ENCODE results near the gene CKAP4. TPM values are rescaled to one million over a fixed set of nuclear protein-coding genes. Genes with fewer than 3 reads are reported as not detected.

The CKAP4 gene
- total and polyA plus RNA-seq, 7 donors, result 7.6 to 24.4 (median 14.7) TPM

DNA sequence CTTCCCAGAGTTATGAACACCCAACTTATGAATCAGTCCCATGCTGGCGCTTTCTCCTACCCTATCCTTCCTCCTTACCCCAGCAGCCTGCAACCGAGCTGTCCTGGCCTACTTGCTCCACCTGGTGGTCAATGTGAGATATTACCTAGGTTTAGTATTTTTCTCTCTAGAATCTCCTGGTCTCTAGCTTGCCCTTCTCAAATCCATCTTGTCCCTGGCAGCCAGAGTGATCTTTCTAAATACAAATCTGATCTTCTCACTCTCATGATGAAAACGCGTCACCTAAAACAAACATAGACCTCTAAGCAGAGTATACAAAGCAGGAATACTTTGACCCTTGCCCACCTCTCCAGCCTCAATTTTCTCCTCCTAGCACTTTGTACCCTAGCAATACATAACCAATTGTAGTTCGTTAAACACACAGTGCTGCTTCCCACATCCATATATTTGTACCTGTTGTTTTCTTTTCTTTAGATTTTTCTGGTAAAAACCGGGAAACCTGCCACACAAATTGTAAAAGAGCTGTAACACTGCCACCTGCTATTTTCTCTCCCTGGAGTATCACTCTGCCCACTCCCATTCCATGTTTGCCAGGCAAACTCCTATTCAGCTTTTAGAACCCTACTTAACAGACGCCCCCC lies 34.8 kb upstream of the CKAP4 start:
- intact Hi-C loops (cut with DNase I), result loop anchor here (1.0 to 10.0 kb wide), 3 partner anchors 55 to 858 kb away; no protein-coding TSS in a partner anchor
- peaks cover 4% of the 10 kb centered on the region for H3K4me1 ChIP-seq
- no peaks in the 10 kb centered on the region for H3K36me3 ChIP-seq (ENCODE audit: insufficient read depth in 1 of 2, low read depth in 1 of 2)
- ATAC-seq, result peak; percentile 80 to 86 (median 84)
- peak; percentile 28 to 59 for DNase-seq
- H3K27ac ChIP-seq, result no peak overlapping the region
- TF ChIP-seq, protein P1, sequence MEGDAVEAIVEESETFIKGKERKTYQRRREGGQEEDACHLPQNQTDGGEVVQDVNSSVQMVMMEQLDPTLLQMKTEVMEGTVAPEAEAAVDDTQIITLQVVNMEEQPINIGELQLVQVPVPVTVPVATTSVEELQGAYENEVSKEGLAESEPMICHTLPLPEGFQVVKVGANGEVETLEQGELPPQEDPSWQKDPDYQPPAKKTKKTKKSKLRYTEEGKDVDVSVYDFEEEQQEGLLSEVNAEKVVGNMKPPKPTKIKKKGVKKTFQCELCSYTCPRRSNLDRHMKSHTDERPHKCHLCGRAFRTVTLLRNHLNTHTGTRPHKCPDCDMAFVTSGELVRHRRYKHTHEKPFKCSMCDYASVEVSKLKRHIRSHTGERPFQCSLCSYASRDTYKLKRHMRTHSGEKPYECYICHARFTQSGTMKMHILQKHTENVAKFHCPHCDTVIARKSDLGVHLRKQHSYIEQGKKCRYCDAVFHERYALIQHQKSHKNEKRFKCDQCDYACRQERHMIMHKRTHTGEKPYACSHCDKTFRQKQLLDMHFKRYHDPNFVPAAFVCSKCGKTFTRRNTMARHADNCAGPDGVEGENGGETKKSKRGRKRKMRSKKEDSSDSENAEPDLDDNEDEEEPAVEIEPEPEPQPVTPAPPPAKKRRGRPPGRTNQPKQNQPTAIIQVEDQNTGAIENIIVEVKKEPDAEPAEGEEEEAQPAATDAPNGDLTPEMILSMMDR (IDR thresholded peaks at IDR 0.05), result peak; percentile 76
- H3K9me3 ChIP-seq, result peaks cover 4% of the 10 kb centered on the region
- WGBS, 3 donors, result 37 to 52% (median 46%) methylated on average over 7 of the region's 7 CpGs
- H3K27me3 ChIP-seq (ENCODE audit: insufficient read depth in 3 of 3, low read length in 2 of 3), result no peaks in the 10 kb centered on the region
- no peak overlapping the region for H3K4me3 ChIP-seq

- Histone ChIP-seq H3K27ac (no peak overlapping the region), H3K9me3 (peaks cover 4% of the 10 kb centered on the region), H3K36me3 (ENCODE audit: insufficient read depth in 1 of 2, low read depth in 1 of 2) (no peaks in the 10 kb centered on the region), H3K4me1 (peaks cover 4% of the 10 kb centered on the region), H3K27me3 (ENCODE audit: insufficient read depth in 3 of 3, low read length in 2 of 3) (no peaks in the 10 kb centered on the region), H3K4me3 (no peak overlapping the region)
- ATAC-seq (no peak), DNase-seq (no peak)
- WGBS, 3 donors, result 85 to 92% (median 85%) methylated on average over 4 of the region's 4 CpGs
- TF ChIP-seq, protein P1 (IDR thresholded peaks at IDR 0.05), result no peak
- intact Hi-C loops (cut with DNase I), result loop anchor here (1.0 to 10.0 kb wide), 3 partner anchors 55 to 857 kb away; no protein-coding TSS in a partner anchor
Measured at GRCh38 chr12:106281804-106282203, 34.0 kb upstream of the CKAP4 start.

GRCh38 chr12:106281056-106281782 lies 33.4 kb upstream of the CKAP4 start:
- no peak overlapping the region for H3K27ac ChIP-seq
- peaks cover 4% of the 10 kb centered on the region for H3K4me1 ChIP-seq
- no peaks in the 10 kb centered on the region for H3K27me3 ChIP-seq (ENCODE audit: insufficient read depth in 3 of 3, low read length in 2 of 3)
- intact Hi-C loops (cut with DNase I), result loop anchor here in 1 of 2 donors (10.0 kb wide), 1 partner anchor 856 kb away; no protein-coding TSS in a partner anchor
- no peaks in the 10 kb centered on the region for H3K36me3 ChIP-seq (ENCODE audit: insufficient read depth in 1 of 2, low read depth in 1 of 2)
- 56 to 85% (median 72%) methylated on average over 3 of the region's 3 CpGs for WGBS, 3 donors
- TF ChIP-seq, protein P1 (IDR thresholded peaks at IDR 0.05), result no peak
- ATAC-seq (no peak), DNase-seq (no peak)
- peaks cover 4% of the 10 kb centered on the region for H3K9me3 ChIP-seq
- no peak overlapping the region for H3K4me3 ChIP-seq

- Histone ChIP-seq H3K4me1 (peaks cover 4% of the 10 kb centered on the region), H3K27me3 (ENCODE audit: insufficient read depth in 3 of 3, low read length in 2 of 3) (no peaks in the 10 kb centered on the region), H3K4me3 (no peak overlapping the region), H3K36me3 (ENCODE audit: insufficient read depth in 1 of 2, low read depth in 1 of 2) (no peaks in the 10 kb centered on the region), H3K9me3 (peaks cover 4% of the 10 kb centered on the region), H3K27ac (no peak overlapping the region)
- 70 to 82% (median 73%) methylated on average over 4 of the region's 4 CpGs for WGBS, 3 donors
- ATAC-seq (no peak), DNase-seq (no peak)
- TF ChIP-seq, protein P1 (IDR thresholded peaks at IDR 0.05), result no peak
- intact Hi-C loops (cut with DNase I), result loop anchor here in 1 of 2 donors (10.0 kb wide), 1 partner anchor 855 kb away; no protein-coding TSS in a partner anchor
Measured at GRCh38 chr12:106280106-106280505, 32.3 kb upstream of the CKAP4 start.
